NCI-H2171 (cell line): ENCODE results near the gene KCP.

ENCODE experiments used
- DNase-seq: peaks from one replicate; lab custom pipeline; 2025; lab: John Stamatoyannopoulos, UW

The KCP gene

GRCh38 chr7:128827971-128828711 lies 82.4 kb downstream of the KCP start:
- no peak for DNase-seq

- DNase-seq: no peak
These were observed 83.1 kb downstream of the KCP start for GRCh38 chr7:128827248-128827958.

GRCh38 chr7:128826916-128827247 lies 83.6 kb downstream of the KCP start:
- no peak for DNase-seq
